Brain microvascular endothelial cell (primary cell): ENCODE measurements around the gene IGF1R.

ENCODE experiments used
- DNase-seq: peaks from one replicate; pipeline ENCODE4 v3.0.0-alpha.2; 2020
- H3K27ac ChIP-seq: fragments of 250-450 bp; sonication (Bioruptor Pico); 2 replicates; pipeline ENCODE4 v1.5.1; 2020; ENCODE audit warnings: mild to moderate bottlenecking, moderate library complexity
- H3K27me3 ChIP-seq: fragments of 250-450 bp; sonication (Bioruptor Pico); replicated peaks from 2 replicates; pipeline ENCODE4 v1.5.1; 2020; ENCODE audit warnings: mild to moderate bottlenecking
- H3K36me3 ChIP-seq: fragments of 250-450 bp; sonication (Bioruptor Pico); replicated peaks from 2 replicates; pipeline ENCODE4 v1.5.1; 2020; ENCODE audit warnings: mild to moderate bottlenecking
- H3K4me3 ChIP-seq: 2 replicates; pipeline ENCODE4 v1.5.1; 2011; ENCODE audit warnings: low read depth, mild to moderate bottlenecking, control low read depth, low read length, moderate library complexity
- CTCF ChIP-seq: IDR thresholded peaks from 2 replicates; pipeline ENCODE4 v1.5.1; 2011; ENCODE audit warnings: low read depth, mild to moderate bottlenecking, moderate library complexity, low read length, control low read depth, inconsistent platforms; ENCODE audit errors: missing control alignments
- in situ Hi-C: cut with HindIII; loops from 2 replicates; pipeline ENCODE4 v1.10.0; 2017; ENCODE audit warnings: low sequenced_read_pairs, low pct_ligation_motif_present

The IGF1R gene

GRCh38 chr15:98948456-98948855, 300.1 kb downstream of the IGF1R start:
- Histone ChIP-seq H3K27me3 (no peaks in the 10 kb centered on the region), H3K36me3 (peaks cover 33% of the 10 kb centered on the region)
- no peak for TF ChIP-seq CTCF

GRCh38 chr15:98948941-98949340, 300.6 kb downstream of the IGF1R start:
- TF ChIP-seq CTCF, result no peak
- in situ Hi-C loops, result no loop called here
- H3K27ac ChIP-seq, result no peak overlapping the region
- peaks cover 33% of the 10 kb centered on the region for H3K36me3 ChIP-seq
- no peak for DNase-seq
- no peak overlapping the region for H3K4me3 ChIP-seq
- H3K27me3 ChIP-seq, result no peaks in the 10 kb centered on the region

More at GRCh38 chr15:98948456-98948855, 300.1 kb downstream of the IGF1R start:
- in situ Hi-C loops, result no loop called here
- H3K4me3 ChIP-seq, result no peak overlapping the region
- no peak overlapping the region for H3K27ac ChIP-seq
- DNase-seq, result no peak

DNA sequence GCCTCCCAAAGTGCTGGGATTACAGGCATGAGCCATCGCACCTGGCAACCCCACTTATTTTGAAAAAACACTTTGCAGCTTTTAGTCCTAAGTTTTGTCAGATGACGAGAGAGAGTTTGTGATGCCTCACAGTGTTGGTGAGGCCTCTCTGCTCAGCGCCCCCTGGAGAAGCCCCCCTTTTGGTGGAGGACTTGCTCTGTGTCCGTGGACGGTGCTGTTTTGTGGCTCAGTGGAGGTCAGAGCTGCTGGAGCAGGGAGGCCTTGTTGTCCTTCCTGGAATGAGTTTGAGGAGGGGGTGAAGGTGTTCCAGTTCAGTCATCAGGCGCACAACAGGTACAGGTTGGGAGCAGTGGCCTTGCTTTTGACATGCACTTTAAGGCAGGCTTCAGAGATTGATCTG, 301.3 kb downstream of the IGF1R start:
- no peak for TF ChIP-seq CTCF
- Histone ChIP-seq H3K4me3 (no peak overlapping the region), H3K27me3 (no peaks in the 10 kb centered on the region), H3K27ac (no peak overlapping the region), H3K36me3 (peaks cover 33% of the 10 kb centered on the region)
- in situ Hi-C loops, result no loop called here
- DNase-seq, result no peak

- H3K27me3 ChIP-seq, result no peaks in the 10 kb centered on the region
- in situ Hi-C loops, result no loop called here
- no peak for DNase-seq
- TF ChIP-seq CTCF, result no peak
- H3K27ac ChIP-seq, result no peak overlapping the region
- H3K36me3 ChIP-seq, result peaks cover 32% of the 10 kb centered on the region
- H3K4me3 ChIP-seq, result no peak overlapping the region
These were observed 301.9 kb downstream of the IGF1R start for GRCh38 chr15:98950248-98950647.

- in situ Hi-C loops, result no loop called here
- DNase-seq, result no peak
- no peaks in the 10 kb centered on the region for H3K27me3 ChIP-seq
- peaks cover 26% of the 10 kb centered on the region for H3K36me3 ChIP-seq
- no peak for TF ChIP-seq CTCF
- H3K4me3 ChIP-seq, result no peak overlapping the region
- H3K27ac ChIP-seq, result no peak overlapping the region
These were observed 302.7 kb downstream of the IGF1R start for GRCh38 chr15:98951004-98951403.
